Stimulated activated CD8-positive, alpha-beta memory T cell treated with anti-CD3 and anti-CD28 coated beads, Interleukin-4, amount 100 ng/mL, for 24 hours (primary cell): ENCODE measurements around the gene DNAH6.

ENCODE experiments used
- DNase-seq: peaks from one replicate; pipeline ENCODE4 v3.0.0-alpha.2; 2020; ENCODE audit warnings: low read depth

Gene DNAH6

DNA sequence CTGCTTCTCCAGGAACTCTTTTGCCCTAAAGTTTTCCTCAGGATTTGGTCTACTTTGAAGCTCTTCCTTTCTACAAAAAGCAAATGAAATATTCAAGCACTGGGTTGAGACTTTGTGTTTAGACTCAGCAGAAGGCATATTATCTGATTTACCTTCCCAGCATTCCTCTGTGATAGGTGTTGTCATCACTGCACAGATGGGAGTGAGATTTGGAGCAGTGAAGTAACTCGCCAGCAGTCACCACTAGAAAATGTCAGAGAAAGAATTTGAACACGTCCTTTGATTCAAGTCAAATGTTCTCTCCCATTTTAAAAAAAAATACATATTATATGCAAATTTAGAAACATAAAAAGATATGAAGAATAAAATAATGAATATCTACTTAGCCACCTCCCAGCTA lies 112.2 kb downstream of the DNAH6 start:
- no peak for DNase-seq

DNA sequence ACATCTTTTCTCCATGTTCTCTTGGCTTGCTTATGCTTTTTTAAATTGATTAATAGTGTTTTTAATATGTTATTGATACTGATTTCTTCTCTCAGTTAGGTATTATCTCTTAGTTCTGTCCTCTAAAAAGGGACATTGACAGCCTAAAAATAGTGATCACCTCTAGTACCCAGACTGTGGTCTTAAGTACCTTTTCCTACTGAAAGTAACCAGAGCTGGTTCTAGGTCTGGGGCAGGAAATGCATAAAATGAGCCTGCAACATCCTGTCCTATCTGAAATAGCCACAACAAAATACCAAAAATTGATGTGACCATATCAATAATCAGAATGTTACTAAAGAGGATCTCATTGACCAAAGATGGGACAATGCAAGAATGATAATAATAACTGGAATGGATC lies 113.3 kb downstream of the DNAH6 start:
- no peak for DNase-seq

GRCh38 chr2:84631047-84631446 lies 114.7 kb downstream of the DNAH6 start:
- DNase-seq = no peak

DNA sequence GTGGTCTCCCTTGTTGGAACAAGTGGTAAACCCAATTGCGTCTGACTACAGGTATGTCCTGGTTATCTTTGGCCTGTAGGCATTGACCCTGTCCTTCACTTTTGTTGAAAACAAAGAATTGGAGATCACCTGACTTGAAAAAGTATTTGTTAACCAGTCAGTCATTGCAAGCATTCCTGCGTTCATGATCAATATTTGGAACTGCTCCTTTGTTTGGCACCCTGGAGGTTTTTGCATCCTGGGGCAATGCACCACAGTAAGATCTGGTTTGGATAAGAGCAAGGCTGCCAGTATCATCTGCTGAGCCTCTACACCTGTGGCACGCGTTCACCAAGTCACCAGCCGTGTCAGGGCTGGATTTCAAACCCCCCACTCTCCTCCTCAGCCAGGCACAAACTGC lies 115.7 kb downstream of the DNAH6 start:
- no peak for DNase-seq

GRCh38 chr2:84636080-84636971 lies 120.0 kb downstream of the DNAH6 start:
- DNase-seq = no peak

GRCh38 chr2:84639751-84640150 lies 123.5 kb downstream of the DNAH6 start:
- no peak for DNase-seq

GRCh38 chr2:84640411-84640810 lies 124.1 kb downstream of the DNAH6 start:
- no peak for DNase-seq

GRCh38 chr2:84641021-84641420 lies 124.7 kb downstream of the DNAH6 start:
- no peak for DNase-seq

DNA sequence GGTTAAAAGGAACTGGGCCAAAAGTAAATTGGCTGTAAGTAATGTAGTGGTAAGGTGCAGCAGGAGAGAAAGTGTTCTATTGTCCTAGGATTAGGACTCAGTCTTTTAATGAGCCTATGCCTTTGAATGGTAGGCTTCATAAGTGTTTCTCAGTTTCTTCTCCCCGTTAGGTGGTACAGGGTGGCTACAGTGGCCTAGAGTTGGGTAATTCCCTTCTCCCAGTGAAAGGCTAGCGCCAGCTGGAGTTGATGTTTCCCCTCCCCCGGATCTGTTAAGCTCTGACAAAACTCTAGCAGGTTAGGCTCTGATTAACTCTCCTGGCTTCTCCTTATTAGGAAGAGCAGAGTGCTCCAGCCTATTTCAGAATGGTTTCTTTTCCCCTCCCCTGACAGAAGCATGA lies 127.7 kb downstream of the DNAH6 start:
- DNase-seq = no peak

- no peak for DNase-seq
Observed at GRCh38 chr2:84646514-84646913, 130.2 kb downstream of the DNAH6 start.

DNA sequence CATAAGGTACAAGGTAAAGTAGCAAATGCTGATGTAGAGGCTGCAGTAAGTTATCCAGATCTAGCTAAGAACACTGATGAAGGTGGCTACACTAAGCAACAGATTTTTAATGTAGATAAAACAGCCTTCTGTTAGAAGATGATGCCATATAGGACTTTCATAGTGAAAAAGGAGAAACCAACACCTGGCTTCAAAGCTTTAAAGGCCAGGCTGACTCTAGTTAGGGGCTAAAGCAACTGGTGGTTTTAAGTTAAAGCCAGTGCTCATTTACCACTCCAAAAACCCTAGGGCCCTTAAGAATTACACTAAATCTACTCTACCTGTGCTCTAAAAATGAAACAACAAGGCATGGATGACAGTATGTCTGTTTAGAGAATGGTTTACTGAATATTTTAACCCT lies 131.0 kb downstream of the DNAH6 start:
- DNase-seq = no peak

DNA sequence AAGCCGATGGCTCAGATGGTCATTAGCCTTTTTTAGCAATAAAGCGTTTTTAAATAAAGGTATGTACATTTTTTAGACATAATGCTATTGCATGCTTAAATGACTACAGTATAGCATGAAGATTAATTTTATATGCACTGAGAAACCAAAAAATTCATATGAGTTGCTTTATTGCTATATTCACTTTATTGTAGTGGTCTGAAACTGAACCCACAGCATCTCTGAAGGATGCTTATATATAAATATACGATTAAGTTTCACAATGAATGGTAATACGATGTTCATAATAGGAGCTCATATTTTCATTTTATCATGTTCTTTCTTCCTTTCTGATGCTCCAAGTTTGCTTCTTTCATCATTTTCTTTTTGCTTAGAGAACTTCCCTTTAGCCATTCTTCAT lies 132.8 kb downstream of the DNAH6 start:
- no peak for DNase-seq

DNA sequence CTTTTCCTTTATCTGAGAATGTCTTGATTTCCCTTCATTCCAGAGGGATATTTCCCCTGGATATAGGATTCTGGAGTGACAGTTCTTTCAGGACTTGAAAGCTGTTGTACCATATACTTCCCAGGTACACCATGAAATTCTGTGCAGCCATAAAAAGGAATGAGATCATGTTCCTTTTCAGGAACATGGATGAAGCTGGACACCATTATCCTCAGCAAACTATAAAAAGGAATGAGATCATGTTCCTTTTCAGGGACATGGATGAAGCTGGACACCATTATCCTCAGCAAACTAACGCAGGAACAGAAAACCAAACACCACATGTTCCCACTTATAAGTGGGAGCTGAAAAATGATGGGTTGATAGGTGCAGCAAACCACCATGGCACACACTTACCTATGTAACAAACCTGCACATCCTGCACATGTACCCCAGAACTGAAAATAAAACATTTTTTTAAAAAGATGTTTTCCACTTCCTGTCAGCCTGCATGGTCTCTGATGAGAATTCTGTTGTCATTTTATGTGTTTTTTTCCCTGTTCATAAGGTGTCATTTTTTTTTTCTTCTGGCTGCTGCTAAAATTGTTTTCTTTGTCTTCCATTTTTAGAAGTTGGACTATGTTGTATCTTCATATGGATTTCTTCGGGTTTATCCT lies 133.3 kb downstream of the DNAH6 start:
- no peak for DNase-seq

- DNase-seq = no peak
Observed at GRCh38 chr2:84652431-84652830, 136.1 kb downstream of the DNAH6 start.

DNA sequence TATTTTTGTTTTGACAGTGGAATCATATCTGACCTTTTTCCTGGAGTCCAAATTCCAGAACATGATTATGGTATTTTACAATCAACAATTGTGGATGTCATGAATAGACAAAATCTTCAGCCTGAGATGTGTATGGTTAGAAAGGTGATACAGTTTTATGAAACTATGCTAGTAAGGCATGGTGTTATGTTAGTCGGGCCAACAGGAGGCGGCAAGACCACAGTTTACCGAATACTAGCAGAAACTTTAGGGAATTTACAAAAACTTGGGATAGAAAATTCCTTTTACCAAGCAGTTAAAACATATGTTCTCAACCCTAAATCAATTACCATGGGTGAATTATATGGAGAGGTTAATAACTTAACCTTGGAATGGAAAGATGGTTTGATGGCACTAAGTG lies 137.0 kb downstream of the DNAH6 start:
- DNase-seq = no peak

DNA sequence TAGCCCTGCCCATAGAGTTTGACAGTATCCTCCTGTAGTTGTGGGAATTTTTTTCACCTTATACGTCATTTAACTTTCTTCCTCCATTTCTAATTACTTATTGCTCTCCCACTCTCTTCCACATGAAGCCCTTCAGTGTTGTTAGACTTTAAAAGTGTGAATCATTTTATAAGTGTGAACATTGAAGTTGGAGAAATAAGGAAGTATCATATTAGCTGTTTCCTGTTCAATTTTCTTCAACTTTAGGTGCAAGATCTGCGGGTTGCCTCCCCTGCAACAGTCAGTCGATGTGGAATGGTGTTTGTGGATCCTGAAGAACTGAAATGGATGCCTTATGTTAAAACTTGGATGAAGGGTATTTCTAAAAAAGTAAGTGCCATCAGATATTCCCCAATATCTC lies 138.1 kb downstream of the DNAH6 start:
- DNase-seq = no peak

DNA sequence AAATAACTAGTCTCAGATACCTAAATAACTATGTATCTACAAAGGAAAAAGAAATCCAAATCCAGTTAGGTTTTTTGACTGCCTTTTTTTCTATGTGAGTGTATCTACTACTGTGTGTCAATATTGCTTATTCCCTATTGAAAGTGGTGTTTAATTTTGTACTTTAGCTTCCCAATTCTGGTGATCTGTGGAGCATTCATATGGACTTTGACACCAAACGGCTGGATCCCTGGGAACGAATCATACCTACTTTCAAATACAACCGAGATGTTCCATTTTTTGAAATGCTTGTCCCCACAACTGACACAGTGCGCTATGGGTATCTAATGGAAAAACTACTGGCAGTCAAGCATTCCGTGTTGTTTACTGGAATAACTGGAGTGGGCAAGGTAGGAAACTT lies 152.8 kb downstream of the DNAH6 start:
- no peak for DNase-seq

- DNase-seq = no peak
Observed at GRCh38 chr2:84674099-84674498, 157.8 kb downstream of the DNAH6 start.

DNA sequence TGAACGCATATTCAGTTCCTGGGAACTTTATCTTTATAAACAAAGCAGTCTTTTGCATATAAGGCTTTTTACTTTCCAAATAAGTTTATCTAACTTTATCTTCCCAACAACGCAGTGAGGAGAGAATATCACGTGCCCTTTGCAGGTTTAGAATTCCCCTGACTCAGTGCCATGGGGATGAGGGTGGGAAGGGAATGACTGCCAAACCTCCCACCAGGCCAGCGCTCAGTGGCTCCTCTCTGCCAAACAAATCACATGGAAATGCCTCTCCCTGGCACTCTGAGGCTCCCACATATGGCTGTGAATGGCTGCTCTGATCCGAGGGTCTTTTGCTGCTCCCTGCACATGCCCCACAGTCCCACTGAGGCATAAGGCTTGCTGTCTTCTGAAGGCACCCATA lies 158.3 kb downstream of the DNAH6 start:
- no peak for DNase-seq

DNA sequence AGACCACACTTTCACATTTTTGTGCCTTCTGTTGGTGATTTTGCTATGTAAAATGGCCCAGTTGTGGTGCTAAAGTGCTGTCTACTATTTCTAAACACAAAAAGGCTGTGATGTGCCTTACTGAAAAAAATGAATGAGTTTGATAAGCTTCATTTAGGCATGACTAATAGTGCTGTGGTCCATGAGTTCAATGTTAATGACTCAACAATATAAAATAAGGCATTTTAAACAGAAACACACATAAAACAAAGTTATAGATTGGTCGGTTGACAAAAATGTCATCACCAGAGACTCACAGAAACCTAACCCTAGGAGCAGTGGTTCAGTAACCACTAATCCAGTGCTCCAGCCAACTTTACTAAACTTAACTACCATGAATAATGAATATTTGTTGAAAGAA lies 160.0 kb downstream of the DNAH6 start:
- no peak for DNase-seq

- DNase-seq = no peak
Observed at GRCh38 chr2:84678214-84678613, 161.9 kb downstream of the DNAH6 start.

- DNase-seq = no peak
Observed at GRCh38 chr2:84686783-84687476, 170.6 kb downstream of the DNAH6 start.

DNA sequence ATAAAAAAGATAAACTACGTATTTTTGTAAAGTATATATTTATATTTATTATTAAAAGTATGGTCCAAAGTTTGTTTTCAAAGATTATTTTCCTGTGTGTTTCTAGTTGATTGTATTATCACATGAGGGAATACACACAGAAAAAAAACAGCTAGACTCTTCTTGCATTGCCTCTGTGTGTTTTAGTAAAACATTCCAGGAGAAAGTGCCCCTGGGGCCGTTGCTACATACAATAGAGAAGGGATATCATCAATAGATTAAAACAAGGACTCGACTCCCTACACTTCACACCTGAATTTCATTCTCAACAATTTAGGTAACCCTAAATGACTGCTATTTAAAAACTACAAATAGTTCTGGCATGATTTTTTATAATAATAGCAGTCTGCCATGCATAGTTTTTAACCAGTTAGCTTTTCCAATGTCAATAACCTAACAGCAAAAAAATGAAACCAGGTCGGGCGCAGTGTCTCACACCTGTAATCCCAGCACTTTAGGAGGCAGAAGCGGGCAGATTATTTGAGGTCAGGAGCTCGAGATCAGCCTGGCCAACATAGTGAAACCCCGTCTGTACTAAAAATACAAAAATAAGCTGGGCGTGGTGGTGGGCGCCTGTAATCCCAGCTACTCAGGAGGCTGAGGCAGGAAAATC lies 171.3 kb downstream of the DNAH6 start:
- DNase-seq = no peak
